C4-2B (cell line): ENCODE data around the gene WDR87.

Experiments
- CTCF ChIP-seq: fragments of 450-650 bp; conservative IDR thresholded peaks from 2 replicates; pipeline ENCODE4 v1.5.1; 2017; ENCODE audit warnings: mild to moderate bottlenecking
- ZFX ChIP-seq: fragments of 450-650 bp; IDR thresholded peaks from 2 replicates; pipeline ENCODE4 v1.6.1; 2017

GRCh38 chr19:37907735-37908455, 1.5 kb upstream of the WDR87 start:
- TF ChIP-seq CTCF (no peak), ZFX (no peak)
